Ureter (tissue), 1 donor: ENCODE data around the gene GNA14. TPM values are rescaled to one million over a fixed set of nuclear protein-coding genes. Genes with fewer than 3 reads are reported as not detected.
"Not testable (repeated sequence)": the region's sequence is repeated elsewhere in the genome, so short reads cannot be mapped to it uniquely, and the experiment has no call there.

Experiments
- DNase-seq: peaks from one replicate; pipeline ENCODE4 v3.0.0-alpha.2; 2020; ENCODE audit warnings: low spot score
- total RNA-seq: library from RNA; stranded (reverse); gene quantifications from one replicate; pipeline ENCODE4 v1.2.4, GENCODE V29; 2023
- donor health status: DM: yes; HTN: yes; CAD: no.

GNA14 gene
- total RNA-seq, 1 donor from 2014 or later = 12.4 TPM

- no peak for DNase-seq
Observed at GRCh38 chr9:77643871-77644270, 4.3 kb downstream of the GNA14 start.

- no peak for DNase-seq
Observed at GRCh38 chr9:77640741-77641580, 7.2 kb downstream of the GNA14 start.

GRCh38 chr9:77632652-77633051 lies 15.5 kb downstream of the GNA14 start:
- DNase-seq = no peak

- not testable (repeated sequence) for DNase-seq
Observed at GRCh38 chr9:77628864-77629263, 19.3 kb downstream of the GNA14 start.

- DNase-seq = no peak
Observed at GRCh38 chr9:77616191-77616590, 31.9 kb downstream of the GNA14 start.

GRCh38 chr9:77614645-77615044 lies 33.5 kb downstream of the GNA14 start:
- no peak for DNase-seq

- DNase-seq = no peak
Observed at GRCh38 chr9:77606526-77606925, 41.6 kb downstream of the GNA14 start.

- no peak for DNase-seq
Observed at GRCh38 chr9:77605449-77606220, 42.5 kb downstream of the GNA14 start.

GRCh38 chr9:77604316-77604715 lies 43.8 kb downstream of the GNA14 start:
- no peak for DNase-seq

- DNase-seq = no peak
Observed at GRCh38 chr9:77602852-77603251, 45.3 kb downstream of the GNA14 start.

- DNase-seq = no peak
Observed at GRCh38 chr9:77601476-77602099, 46.5 kb downstream of the GNA14 start.

GRCh38 chr9:77600810-77601209 lies 47.3 kb downstream of the GNA14 start:
- no peak for DNase-seq

GRCh38 chr9:77599492-77599891 lies 48.6 kb downstream of the GNA14 start:
- no peak for DNase-seq

- no peak for DNase-seq
Observed at GRCh38 chr9:77598991-77599390, 49.1 kb downstream of the GNA14 start.

GRCh38 chr9:77598524-77598923 lies 49.6 kb downstream of the GNA14 start:
- no peak for DNase-seq

- no peak for DNase-seq
Observed at GRCh38 chr9:77597057-77597456, 51.1 kb downstream of the GNA14 start.

GRCh38 chr9:77595426-77596095 lies 52.6 kb downstream of the GNA14 start:
- no peak for DNase-seq

GRCh38 chr9:77594963-77595362 lies 53.2 kb downstream of the GNA14 start:
- DNase-seq = no peak

GRCh38 chr9:77593528-77593927 lies 54.6 kb downstream of the GNA14 start:
- no peak for DNase-seq

- no peak for DNase-seq
Observed at GRCh38 chr9:77592476-77592875, 55.6 kb downstream of the GNA14 start.

- peak; percentile 61 for DNase-seq
Observed at GRCh38 chr9:77589046-77589795, 58.9 kb downstream of the GNA14 start.
